Karpas-422 (cell line): ENCODE results near the gene CRKL. TPM values are rescaled to one million over a fixed set of nuclear protein-coding genes. Genes with fewer than 3 reads are reported as not detected.

Experiments used
- DNase-seq: peaks from one replicate; pipeline ENCODE4 v3.0.0-alpha.2; 2015
- H2AFZ ChIP-seq: fragments of 200-600 bp; sonication (generic); 2 replicates; pipeline ENCODE4 v1.6.1; 2014; ENCODE audit warnings: antibody characterized with exemption, low read length, mixed read lengths
- H3K27ac ChIP-seq: fragments of 200-600 bp; sonication (generic); 2 replicates; pipeline ENCODE4 v1.5.1; 2014; ENCODE audit warnings: mild to moderate bottlenecking, low read length, moderate library complexity
- H3K27me3 ChIP-seq: fragments of 200-600 bp; sonication (generic); 2 replicates; pipeline ENCODE4 v1.6.1; 2014; ENCODE audit warnings: low read length, mixed read lengths
- H3K36me3 ChIP-seq: fragments of 200-600 bp; sonication (generic); 2 replicates; pipeline ENCODE4 v1.6.1; 2014; ENCODE audit warnings: low read length, mixed read lengths; ENCODE audit not compliant: insufficient read depth
- H3K4me1 ChIP-seq: fragments of 200-600 bp; sonication (generic); 2 replicates; pipeline ENCODE4 v1.6.1; 2014; ENCODE audit warnings: mild to moderate bottlenecking, low read length, mixed read lengths
- H3K4me2 ChIP-seq: fragments of 200-600 bp; sonication (generic); 2 replicates; pipeline ENCODE4 v1.6.1; 2014; ENCODE audit warnings: low read length, low read depth, mild to moderate bottlenecking; ENCODE audit not compliant: poor library complexity, severe bottlenecking
- H3K4me3 ChIP-seq: fragments of 200-600 bp; sonication (generic); 2 replicates; pipeline ENCODE4 v1.5.1; 2014; ENCODE audit warnings: mild to moderate bottlenecking, antibody characterized with exemption, low read length, mixed read lengths
- H3K79me2 ChIP-seq: fragments of 200-600 bp; sonication (generic); 2 replicates; pipeline ENCODE4 v1.6.1; 2014; ENCODE audit warnings: mild to moderate bottlenecking, low read length, mixed read lengths
- H3K9ac ChIP-seq: fragments of 200-600 bp; sonication (generic); 2 replicates; pipeline ENCODE4 v1.6.0; 2014; ENCODE audit warnings: low read length
- H3K9me2 ChIP-seq: fragments of 200-600 bp; sonication (generic), shearing (Covaris generic); replicated peaks from 2 replicates; pipeline ENCODE4 v1.6.0; 2014; ENCODE audit warnings: mild to moderate bottlenecking, low read length, moderate library complexity; ENCODE audit not compliant: insufficient read depth
- H3K9me3 ChIP-seq: fragments of 300-700, 200-600 bp; sonication (generic); 2 replicates; pipeline ENCODE4 v1.6.1; 2014; ENCODE audit warnings: low read length, mixed read lengths
- H4K20me1 ChIP-seq: fragments of 200-600 bp; sonication (generic); 2 replicates; pipeline ENCODE4 v1.6.1; 2014; ENCODE audit warnings: mild to moderate bottlenecking, antibody characterized with exemption, low read length, low read depth; ENCODE audit not compliant: insufficient read depth
- total RNA-seq: library from RNA; depleted of rRNA; stranded (reverse); fragments of >200 nt; shearing (Covaris generic); gene quantifications from 2 replicates; pipeline ENCODE4 v1.2.3, GENCODE V29; 2014; ENCODE audit warnings: low replicate concordance

Gene CRKL
- total RNA-seq, 1 experiment from 2014 or later: 58.4 TPM

DNA sequence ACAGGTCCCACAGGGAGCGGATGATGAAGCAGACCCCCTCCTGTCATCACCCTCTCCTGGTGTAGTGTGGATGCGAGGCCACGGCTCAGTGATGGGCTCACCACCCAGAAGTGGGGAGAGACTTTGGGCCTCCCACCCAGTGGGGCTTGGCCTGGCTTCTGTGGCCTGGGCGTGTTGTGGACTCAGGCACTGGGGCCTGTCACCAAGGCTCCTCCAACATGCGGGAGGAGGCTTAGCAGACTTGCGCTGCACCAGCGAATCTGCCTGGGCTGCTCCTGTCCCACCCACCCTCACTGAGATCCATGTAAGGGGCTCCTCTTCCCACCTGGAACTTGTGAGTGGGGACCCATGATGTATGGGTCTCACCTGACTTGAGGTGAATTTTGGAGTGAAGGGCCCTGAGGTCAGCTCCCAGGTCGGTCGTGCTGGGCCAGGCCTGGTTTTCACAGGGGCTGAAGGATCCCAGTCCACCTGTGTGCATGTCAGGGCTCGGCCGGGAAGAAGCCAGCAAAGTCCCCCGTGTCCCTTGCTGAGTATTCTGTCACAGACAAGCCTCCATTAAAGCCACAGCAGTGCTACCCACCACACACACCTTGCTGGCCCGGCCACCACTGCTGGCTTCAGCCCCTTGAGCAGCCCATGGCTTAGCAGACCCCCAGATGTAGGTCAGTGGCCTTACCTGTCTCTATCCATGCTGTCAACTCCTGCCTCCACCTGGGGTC is 80.5 kb downstream of the CRKL start:
- Histone ChIP-seq H3K4me2 (no peak overlapping the region), H3K4me3 (no peak overlapping the region), H4K20me1 (peaks cover under 1% of the 10 kb centered on the region; the same call in 1 of the 2 replicates), H3K4me1 (peaks cover 17% of the 10 kb centered on the region), H3K9ac (no peak overlapping the region), H3K36me3 (no peaks in the 10 kb centered on the region; the same call in 1 of the 2 replicates), H3K9me2 (no peaks in the 10 kb centered on the region), H3K9me3 (no peaks in the 10 kb centered on the region), H2AFZ (no peak overlapping the region), H3K27ac (no peak overlapping the region), H3K79me2 (peaks cover 18% of the 10 kb centered on the region), H3K27me3 (no peaks in the 10 kb centered on the region)
- no peak for DNase-seq

DNA sequence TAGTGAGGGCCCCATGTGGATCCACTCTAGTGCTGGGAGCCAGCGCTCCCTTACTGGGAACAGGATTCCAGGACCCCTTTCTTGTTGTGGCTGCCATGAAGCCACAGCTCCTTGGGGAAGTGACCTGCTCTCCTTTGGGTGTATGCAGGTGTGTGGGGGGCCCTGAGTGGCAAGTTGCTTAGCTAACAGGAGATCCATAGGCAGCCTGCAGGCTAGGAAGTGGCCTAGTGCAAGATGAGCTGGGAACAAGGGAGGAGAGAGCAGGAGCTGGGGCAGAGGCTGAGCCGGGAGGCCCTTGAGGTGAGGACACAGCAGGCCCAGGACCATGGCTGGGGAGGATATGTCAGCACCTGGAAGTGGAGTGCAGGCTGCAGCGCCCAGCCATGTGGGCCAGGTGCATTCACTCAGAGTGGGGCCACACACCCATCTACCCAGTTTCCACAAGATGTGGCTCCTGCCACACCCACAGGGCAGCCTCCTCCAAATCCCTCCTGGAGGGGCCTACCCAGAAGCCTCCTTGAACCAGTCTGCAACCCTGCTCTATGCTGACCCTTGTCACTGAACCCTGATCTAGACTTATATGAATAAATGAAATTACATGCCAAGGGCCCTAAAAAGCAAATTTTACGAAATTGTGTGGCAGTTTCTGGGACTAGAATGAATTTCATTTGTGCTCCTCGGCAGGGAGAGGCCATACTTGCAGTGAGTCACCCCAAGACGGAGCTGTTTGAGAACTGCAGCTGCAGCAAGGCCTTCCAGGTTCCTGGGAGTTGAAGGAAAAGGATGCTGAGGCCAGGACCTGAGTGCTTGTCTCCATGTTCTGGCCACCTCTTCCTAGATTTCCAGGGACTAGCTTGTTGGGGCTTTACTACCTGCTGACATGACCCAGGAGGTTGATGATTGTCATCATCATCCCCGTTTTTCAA is 81.5 kb downstream of the CRKL start:
- Histone ChIP-seq H3K27ac (no peak overlapping the region), H3K9me2 (no peaks in the 10 kb centered on the region), H3K4me3 (no peak overlapping the region), H3K36me3 (no peaks in the 10 kb centered on the region; the same call in 1 of the 2 replicates), H3K4me1 (peaks cover 27% of the 10 kb centered on the region), H3K9me3 (no peaks in the 10 kb centered on the region), H3K9ac (no peak overlapping the region), H3K4me2 (no peak overlapping the region), H3K27me3 (no peaks in the 10 kb centered on the region), H3K79me2 (peaks cover 28% of the 10 kb centered on the region), H4K20me1 (peaks cover 3% of the 10 kb centered on the region; the same call in 1 of the 2 replicates), H2AFZ (no peak overlapping the region)
- DNase-seq: peak; percentile 56

DNA sequence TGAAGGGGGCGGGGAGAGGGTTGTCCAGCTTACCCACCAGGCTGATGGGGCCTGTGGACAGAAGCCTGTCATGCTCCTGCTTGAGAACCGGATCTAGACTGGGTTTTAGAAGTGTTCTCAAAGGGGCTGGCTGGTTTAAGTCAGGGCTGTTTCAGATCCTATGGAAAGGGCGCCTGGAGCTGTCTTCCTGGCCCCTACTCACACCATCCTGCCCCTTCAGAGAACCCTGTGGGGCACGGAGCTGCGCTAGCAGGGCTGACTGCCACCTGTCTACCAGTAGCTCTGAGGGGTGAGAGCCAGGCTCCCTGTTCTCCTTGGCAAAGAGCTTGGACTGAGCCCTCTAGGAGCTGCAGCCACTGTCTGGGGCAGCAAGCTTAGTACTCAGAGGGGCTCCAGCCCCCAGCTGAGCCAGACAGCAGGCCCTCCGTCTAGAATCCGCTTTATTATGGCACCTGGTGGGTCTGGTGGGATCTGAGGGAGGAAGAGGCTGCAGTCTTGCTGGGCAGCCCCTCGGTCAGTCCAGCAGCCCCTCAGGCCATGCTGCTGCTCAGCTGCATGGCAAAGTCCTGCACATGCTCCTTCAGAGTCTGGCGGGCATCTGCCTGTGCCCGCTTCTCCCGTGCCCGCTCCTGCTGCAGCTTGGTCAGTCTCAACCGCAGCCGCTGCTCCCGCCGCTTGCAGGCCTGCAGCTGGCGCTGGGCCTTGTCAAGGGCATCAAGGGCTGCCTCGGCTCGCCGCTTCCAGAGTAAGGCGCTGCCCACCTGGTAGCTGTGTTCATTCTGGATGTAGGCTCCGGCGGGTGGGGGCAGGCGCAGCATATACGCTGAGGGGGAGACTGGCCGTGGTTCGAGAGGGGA is 82.4 kb downstream of the CRKL start:
- H3K9ac ChIP-seq: peak overlapping the region; percentile 100; the same call in 1 of the 2 replicates
- H3K79me2 ChIP-seq: peaks cover 32% of the 10 kb centered on the region
- H3K4me1 ChIP-seq: peaks cover 30% of the 10 kb centered on the region
- H3K27ac ChIP-seq: no peak overlapping the region
- no peak overlapping the region for H2AFZ ChIP-seq
- no peaks in the 10 kb centered on the region; the same call in 1 of the 2 replicates for H3K36me3 ChIP-seq
- no peaks in the 10 kb centered on the region for H3K27me3 ChIP-seq
- H3K4me2 ChIP-seq: peak overlapping the region; percentile 95
- no peak for DNase-seq
- no peak overlapping the region; the same call in 1 of the 2 replicates for H3K4me3 ChIP-seq
- H3K9me2 ChIP-seq: no peaks in the 10 kb centered on the region
- peaks cover 3% of the 10 kb centered on the region; the same call in 1 of the 2 replicates for H4K20me1 ChIP-seq
- no peaks in the 10 kb centered on the region for H3K9me3 ChIP-seq

DNA sequence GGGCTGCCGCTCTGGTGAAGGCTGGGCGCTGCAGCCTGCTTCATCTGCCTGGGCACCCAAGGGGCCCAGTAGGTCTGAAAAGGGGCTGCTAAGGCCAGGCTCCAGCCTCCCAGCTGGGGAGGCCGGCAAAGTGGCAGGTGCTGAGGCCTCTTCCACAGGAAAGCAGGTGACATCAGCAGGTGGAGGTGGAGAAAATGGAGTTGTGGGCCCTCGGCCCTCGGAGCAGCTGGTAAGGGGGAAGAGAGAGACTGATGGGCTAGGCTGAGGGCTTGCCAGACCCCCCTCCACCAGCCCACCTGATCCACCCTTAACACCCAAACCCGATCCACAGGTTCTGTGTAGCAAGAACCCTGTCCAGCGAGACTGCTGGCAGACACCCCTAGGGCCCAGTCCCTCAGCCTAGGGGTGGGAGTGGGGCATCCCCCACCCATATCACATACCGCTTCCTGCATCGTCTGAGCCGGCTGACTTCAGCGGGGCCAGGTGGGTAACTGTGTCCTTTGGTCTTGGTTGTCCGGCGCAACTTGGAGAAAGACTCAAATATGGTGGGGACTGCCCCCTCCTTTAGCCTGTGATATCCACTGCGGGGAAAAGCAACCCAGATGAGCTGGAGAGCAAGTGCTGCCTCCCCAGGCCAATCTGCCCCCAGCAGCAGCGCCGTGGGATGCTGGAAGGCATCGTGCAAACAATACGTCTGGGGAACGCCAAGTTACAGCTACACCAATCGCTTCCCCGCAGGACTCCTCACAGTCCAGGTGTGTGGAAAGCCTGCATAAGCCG is 83.2 kb downstream of the CRKL start:
- Histone ChIP-seq H3K27ac (peak overlapping the region; percentile 100), H3K9me2 (no peaks in the 10 kb centered on the region), H3K9ac (peak overlapping the region; percentile 100), H3K36me3 (no peaks in the 10 kb centered on the region; the same call in 1 of the 2 replicates), H2AFZ (no peak overlapping the region), H3K4me3 (peak overlapping the region; percentile 95), H3K4me1 (peaks cover 30% of the 10 kb centered on the region), H3K4me2 (peak overlapping the region; percentile 95), H3K79me2 (peaks cover 32% of the 10 kb centered on the region), H3K9me3 (no peaks in the 10 kb centered on the region), H4K20me1 (peaks cover 3% of the 10 kb centered on the region; the same call in 1 of the 2 replicates), H3K27me3 (no peaks in the 10 kb centered on the region)
- no peak for DNase-seq

- H3K4me2 ChIP-seq: peak overlapping the region; percentile 95
- peak overlapping the region; percentile 100 for H3K27ac ChIP-seq
- peaks cover 32% of the 10 kb centered on the region for H3K79me2 ChIP-seq
- H3K27me3 ChIP-seq: no peaks in the 10 kb centered on the region
- no peaks in the 10 kb centered on the region for H3K9me2 ChIP-seq
- peaks cover 30% of the 10 kb centered on the region for H3K4me1 ChIP-seq
- peak overlapping the region; percentile 100 for H3K9ac ChIP-seq
- 0 out of 2 replicates have a peak overlapping the region, but pooled peaks have one; percentile 21 for H2AFZ ChIP-seq
- H3K36me3 ChIP-seq: no peaks in the 10 kb centered on the region; the same call in 1 of the 2 replicates
- DNase-seq: no peak
- peak overlapping the region; percentile 95 for H3K4me3 ChIP-seq
- no peaks in the 10 kb centered on the region for H3K9me3 ChIP-seq
- peaks cover 3% of the 10 kb centered on the region; the same call in 1 of the 2 replicates for H4K20me1 ChIP-seq
These were observed 83.9 kb downstream of the CRKL start for GRCh38 chr22:21000987-21001600.

DNA sequence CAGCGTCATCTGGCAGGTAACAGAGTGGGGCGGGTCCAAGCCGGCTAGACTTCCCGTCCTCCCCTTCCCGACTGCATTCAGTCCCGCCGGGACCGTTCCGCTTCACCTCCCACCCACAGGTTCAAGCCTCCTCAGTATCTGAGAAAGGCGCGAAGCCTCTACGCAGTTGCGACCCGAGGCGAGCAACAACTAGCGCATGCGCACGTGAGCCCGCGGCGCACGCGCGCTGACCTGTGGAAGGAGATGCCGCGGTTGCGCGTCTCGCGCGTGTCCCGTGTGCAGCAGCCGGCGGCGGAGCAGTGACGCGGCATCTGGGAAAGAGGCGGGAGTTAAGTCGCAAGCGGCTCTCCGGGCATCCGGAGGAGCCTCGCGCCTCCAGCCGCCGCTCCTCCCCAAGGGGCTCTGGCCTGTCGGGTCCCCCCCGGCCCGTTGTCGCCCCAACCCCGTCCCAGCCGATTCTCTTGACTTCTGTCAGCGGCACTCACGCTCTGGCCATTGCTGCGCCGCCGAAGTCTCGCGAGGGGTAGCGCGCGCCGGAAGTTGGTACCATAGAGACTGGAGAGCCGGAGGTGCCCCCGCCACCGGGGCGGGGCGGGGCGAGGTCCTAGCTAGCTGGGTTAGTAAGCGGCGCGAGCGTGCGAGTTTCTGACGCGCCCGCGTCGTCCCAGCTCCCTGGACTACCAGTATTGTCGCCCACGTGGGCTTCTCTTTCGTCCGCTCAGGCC is 84.6 kb downstream of the CRKL start, which contains the start of gene THAP7:
Gene THAP7 (minus strand): TSS at position 518 of the 725 bp plus-strand sequence. CDS start 207 bp downstream, at position 311.
- peak within 1 kb of the TSS; percentile 95 for H3K4me2 ChIP-seq
- peaks cover 32% of the 10 kb centered on the region for H3K79me2 ChIP-seq
- no peaks in the 10 kb centered on the region for H3K9me3 ChIP-seq
- H3K27me3 ChIP-seq: no peaks in the 10 kb centered on the region
- no peaks in the 10 kb centered on the region; the same call in 1 of the 2 replicates for H3K36me3 ChIP-seq
- H2AFZ ChIP-seq: peak within 1 kb of the TSS; percentile 80; the same call in 1 of the 2 replicates
- H3K4me3 ChIP-seq: peak within 1 kb of the TSS; percentile 95
- H3K9me2 ChIP-seq: no peaks in the 10 kb centered on the region
- H3K9ac ChIP-seq: peak within 1 kb of the TSS; percentile 100
- H3K4me1 ChIP-seq: peaks cover 30% of the 10 kb centered on the region
- peak; percentile 99 for DNase-seq
- peaks cover 3% of the 10 kb centered on the region; the same call in 1 of the 2 replicates for H4K20me1 ChIP-seq
- peak within 1 kb of the TSS; percentile 100 for H3K27ac ChIP-seq
